22Rv1 (cell line): ENCODE results near the gene DTNBP1.
A peak's percentile ranks its signal among the peaks of the same experiment; 100 is the strongest.

Experiments
- H3K27ac ChIP-seq: fragments of 450-650 bp; 2 replicates; pipeline ENCODE4 v1.5.1; 2017
- CTCF ChIP-seq: fragments of 450-650 bp; IDR thresholded peaks from 2 replicates; pipeline ENCODE4 v1.5.1; 2017; ENCODE audit warnings: mild to moderate bottlenecking
- ZFX ChIP-seq: fragments of 450-650 bp; IDR thresholded peaks from 2 replicates; pipeline ENCODE4 v1.6.1; 2017; ENCODE audit warnings: antibody characterized with exemption, borderline replicate concordance

The DTNBP1 gene

GRCh38 chr6:15662326-15663129 lies at the start of gene DTNBP1:
TSS of gene DTNBP1 (minus strand) at chr6:15663028. CDS start at chr6:15662869, 159 bp downstream.
- no peak for TF ChIP-seq CTCF
- no peak for TF ChIP-seq ZFX
- peak within 1 kb of the TSS; percentile 74 for H3K27ac ChIP-seq

GRCh38 chr6:15709651-15710269 lies 46.9 kb upstream of the DTNBP1 start:
- H3K27ac ChIP-seq = no peak overlapping the region
- TF ChIP-seq ZFX = no peak
- TF ChIP-seq CTCF = no peak

- no peak for TF ChIP-seq CTCF
- TF ChIP-seq ZFX = no peak
- no peak overlapping the region for H3K27ac ChIP-seq
Measured at GRCh38 chr6:15708231-15708630, 45.4 kb upstream of the DTNBP1 start.

- no peak overlapping the region for H3K27ac ChIP-seq
- TF ChIP-seq CTCF (no peak), ZFX (no peak)
Measured at GRCh38 chr6:15705981-15706380, 43.2 kb upstream of the DTNBP1 start.

- no peak overlapping the region for H3K27ac ChIP-seq
Measured at GRCh38 chr6:15698471-15698870, 35.6 kb upstream of the DTNBP1 start.

GRCh38 chr6:15697895-15698294 lies 35.1 kb upstream of the DTNBP1 start:
- TF ChIP-seq CTCF (no peak), ZFX (no peak)
- H3K27ac ChIP-seq = no peak overlapping the region

More at GRCh38 chr6:15698471-15698870, 35.6 kb upstream of the DTNBP1 start:
- TF ChIP-seq CTCF (no peak), ZFX (no peak)

GRCh38 chr6:15691250-15691869 lies 28.5 kb upstream of the DTNBP1 start:
- TF ChIP-seq ZFX (no peak), CTCF (peak; percentile 100)
- no peak overlapping the region for H3K27ac ChIP-seq
